Middle frontal gyrus (tissue), 1 donor: ENCODE data around the gene SMURF2.
A peak's percentile ranks its signal among the peaks of the same experiment; 100 is the strongest.

Source experiments
- DNase-seq: peaks from one replicate; pipeline ENCODE4 v3.0.0-alpha.2; 2015; ENCODE audit warnings: low spot score; ENCODE audit errors: extremely low spot score

The SMURF2 gene

DNA sequence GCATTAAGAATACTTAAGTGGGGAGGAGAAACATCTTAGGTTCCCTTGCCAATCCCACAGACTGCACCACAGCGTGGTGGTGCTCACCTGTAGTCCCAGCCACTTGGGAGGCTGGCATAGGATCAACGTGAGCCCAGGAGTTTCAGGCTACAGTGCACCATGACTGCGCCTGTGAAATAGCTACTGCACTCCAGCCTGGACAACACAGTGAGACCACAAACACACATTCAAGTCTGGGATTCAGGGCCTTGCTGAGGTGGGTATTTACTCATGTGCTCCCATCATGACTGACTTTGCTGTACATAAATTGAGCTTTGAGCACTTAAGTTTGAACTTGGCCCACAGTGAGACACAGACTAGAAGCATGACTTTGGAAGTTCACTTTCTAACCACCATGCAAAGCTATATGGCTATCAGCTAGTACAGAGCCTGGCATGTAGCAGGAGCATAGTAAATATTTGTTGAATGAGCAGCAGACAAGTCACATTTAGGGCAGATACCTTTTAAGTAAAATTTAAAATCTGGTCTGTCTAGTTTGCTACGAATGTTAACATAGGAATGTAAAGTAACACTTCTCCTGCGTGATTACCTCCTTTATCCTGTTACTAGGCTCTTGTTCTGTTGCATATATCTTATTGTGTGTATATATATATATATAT, 121.9 kb downstream of the SMURF2 start:
- DNase-seq, result no peak

DNA sequence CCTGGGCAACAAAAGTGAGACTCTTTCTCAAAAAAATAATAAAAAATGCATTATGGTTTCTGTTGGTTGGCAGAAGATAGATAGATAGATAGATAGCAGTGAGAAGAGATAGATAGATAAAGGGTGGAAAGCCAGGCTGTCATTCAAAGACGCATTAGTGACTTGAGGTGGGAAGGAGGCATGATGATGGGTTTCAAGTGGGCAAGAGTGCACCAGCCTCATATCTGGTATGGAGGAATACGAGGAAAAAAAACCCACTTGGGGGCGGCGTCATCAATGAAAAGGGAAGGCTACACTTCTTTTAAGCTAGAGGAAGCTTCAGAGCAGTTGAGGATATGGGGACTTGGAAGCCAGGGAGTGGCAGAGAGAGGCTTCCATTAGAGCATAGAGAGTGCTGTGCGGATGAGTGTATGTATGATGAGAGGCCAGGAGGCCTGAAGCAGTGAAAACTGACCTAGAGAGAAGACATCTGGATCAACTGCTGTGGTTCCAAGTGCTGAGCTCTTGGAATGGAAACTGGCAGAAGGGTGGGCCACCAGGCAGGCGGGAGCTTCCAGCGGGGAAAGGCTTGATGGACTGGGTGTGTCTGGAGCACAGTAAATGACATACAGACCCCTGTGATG, 123.5 kb downstream of the SMURF2 start:
- DNase-seq, result no peak

DNA sequence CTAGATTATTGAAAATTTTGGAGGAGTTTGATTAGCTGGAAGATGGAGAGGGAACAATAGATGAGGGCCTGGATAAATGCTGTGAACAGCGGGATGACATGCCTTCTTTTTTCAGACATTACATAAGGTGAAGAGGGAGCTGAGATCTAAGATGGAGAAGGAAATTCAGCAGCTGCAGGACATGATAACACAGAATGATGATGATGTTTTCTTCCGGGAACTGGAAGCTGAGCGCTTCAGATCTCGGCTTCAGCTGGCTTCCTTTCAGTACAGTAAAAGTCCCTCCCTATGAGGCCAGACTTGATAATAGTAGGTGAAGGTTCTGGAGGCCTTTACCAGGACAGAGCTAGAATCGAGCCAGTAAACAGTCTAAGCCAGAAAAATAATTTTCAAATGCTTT, 124.6 kb downstream of the SMURF2 start:
- no peak for DNase-seq

DNA sequence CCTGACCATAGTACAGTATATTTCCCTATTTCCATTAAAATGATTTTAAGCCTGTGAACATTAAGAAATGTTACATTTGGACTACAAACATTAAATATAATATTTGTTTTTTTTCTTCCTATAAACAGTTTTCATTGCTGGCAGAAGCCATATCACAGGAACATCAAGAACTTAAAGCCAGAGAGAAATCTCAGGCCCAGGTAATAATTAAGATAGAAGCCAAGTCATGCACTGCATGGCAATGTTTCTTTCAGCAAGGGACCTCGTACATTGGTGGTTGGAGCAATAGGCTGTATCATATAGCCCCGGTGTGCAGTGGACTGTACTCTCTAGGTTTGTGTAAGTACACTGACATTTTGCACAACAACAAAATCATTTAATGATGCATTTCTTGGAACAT, 125.2 kb downstream of the SMURF2 start:
- DNase-seq, result no peak

DNA sequence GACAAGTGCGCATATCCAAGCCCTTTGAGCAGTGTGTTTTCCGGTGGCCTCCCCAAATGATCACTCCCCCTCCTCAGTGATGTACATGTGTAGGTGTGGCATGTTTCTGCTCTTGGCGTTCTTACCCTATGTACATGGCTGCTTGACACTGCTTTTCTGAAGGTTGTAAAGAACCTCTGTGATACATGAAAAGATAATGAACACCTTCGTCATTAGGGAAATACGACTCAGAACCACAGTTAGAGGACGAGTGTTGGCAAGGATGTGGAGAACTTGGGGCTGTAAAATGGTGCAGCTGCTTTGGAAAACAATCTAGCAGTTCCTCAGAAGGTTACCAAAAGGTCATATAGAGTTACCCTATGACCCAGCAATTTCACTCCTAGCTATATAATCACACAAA, 126.8 kb downstream of the SMURF2 start:
- DNase-seq, result no peak

DNA sequence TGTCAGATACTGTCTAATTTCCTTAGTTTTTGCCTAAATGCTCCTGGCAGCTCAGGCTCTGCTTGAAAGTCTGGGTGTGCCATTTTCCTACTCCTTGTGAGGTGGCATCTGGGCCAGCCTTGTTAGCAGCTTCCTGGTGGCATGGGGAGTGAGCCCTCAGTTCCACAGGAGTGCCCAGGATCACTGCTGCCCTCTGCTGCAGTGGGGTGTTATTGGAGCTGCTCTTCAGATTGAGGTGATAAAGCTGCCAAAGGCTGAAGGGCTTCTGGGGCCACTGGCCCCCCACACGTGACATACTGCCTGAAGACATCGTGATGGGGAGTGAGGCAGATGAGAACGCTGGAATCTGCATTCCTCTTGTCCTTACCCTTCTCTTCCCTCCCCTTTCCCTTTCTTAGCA, 127.9 kb downstream of the SMURF2 start:
- DNase-seq, result no peak

DNA sequence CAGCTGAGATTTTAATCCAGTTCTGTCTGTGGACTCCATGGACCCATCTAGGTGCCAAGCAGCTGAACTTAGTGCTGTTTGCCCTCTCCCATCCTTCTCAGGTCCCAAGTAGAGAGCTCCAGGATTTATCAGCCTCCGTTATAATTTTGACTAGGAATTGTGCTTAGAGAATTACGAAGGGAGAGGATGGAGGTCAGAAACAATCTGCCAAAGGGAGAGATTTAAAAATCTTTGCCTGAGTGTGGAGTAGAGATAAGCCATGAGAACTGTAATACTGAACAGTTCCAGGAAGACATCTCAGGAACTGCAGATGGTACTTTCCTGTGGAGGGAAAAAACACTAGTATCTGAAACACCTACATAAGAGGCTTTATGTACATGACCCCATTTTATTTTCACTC, 128.3 kb downstream of the SMURF2 start:
- no peak for DNase-seq

DNA sequence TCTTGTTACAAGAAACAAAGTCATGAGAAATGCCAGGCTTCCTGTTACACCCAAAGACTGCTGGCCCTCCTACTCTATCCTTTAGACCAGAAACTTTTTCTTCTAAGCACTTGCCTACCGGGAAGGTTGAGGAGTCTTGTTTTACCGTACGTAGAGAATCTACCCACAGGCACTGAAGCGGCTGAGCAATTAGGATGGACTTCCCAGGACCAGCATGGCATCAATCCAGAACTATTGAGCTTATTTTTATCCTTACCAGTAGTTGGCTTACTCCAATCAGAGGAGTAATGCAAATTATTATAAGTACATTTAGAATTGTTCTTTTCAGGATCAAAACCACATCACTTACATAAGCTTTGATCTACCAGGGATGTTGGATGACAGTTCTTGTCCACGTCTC, 129.7 kb downstream of the SMURF2 start:
- DNase-seq, result no peak

DNA sequence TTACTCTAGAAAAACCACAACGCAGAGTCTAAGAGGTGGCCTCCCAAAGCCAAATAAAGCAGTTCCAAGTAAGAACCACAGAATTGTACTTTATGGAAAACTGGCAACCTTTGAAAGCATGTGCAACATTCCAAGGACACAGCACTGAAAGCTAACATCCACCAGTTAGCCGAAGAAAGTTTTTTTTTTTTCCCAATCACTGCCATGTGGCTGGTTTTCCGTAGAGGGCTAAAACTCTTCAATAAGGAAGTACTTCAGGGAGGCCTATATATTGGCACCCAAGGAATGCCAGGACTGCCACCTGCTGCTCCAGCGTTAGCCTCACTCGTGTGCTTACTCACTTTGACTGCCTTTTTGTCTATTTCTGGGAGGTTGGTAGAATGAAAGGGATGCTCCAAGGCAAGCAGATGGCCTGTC, 130.1 kb downstream of the SMURF2 start:
- no peak for DNase-seq

DNA sequence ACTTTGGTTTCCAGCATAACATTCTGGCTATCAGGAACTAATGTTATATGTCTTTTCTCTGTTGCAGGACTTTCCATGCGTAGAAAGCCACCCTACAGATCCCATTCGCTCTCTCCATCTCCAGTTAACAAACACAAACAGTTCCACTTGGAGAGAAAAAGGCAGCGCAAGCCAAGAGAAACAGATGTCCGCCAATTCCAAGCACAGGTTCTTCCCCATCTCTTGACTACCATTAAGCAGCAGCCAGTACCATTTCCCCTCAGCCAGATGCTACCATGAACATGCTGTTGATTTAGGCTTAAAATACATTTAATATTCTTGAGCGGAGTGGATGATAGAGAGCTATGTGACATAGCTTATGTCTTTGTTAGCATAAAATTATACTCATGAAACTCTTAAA, 132.9 kb downstream of the SMURF2 start:
- no peak for DNase-seq

DNA sequence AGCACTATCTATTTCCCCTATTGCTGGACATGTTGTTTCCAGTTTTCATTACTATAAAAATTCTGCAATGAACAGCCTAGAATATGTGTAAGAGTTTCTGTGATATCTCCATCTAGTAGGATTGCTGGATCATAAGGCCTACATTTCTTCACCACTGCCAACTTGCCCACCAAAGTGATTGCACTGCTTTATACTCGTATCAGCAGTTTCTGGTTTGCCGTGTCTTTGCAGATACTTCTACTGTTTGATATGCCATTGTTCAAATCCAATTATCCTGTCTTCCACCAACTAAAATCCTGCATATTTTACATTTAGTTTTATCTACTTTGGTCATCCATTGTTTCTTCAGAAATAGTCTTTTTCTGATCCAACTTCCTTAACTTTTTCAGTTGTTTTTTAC, 134.2 kb downstream of the SMURF2 start:
- no peak for DNase-seq

DNA sequence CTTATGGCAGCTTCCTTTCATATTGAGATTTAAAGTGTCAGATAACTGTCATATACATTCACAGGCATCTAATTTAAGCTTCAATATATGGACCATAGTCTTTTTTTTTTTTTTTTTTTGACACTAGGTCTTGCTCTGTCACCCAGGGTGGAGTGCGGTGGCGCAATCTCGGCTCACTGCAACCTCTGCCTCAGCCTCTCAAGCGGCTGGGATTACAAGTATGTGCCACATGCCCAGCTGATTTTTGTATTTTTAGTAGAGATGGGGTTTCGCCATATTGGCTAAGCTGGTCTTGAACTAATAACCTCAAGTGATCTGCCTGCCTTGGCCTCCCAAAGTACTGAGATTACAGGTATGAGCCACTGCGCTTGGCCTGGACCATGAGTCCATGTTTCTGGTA, 141.7 kb downstream of the SMURF2 start:
- no peak for DNase-seq

DNA sequence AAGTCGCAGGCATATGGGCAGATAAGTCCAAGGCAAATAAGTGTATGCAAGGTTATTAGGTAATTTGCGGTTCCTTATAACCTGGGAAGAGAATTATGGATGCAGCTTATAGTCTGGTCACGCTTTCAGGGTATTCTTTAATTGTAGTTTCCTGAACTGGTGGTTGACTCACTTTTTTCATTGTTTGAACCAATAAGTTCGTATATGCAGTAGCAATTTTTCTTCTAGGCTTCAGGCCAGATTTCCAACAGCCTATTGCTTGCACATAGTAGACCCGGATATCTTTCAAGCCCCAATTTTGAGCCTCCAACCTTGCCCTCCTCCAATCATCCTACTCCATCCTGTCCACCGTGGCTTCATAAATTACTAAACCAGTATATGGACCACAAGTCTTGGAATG, 142.5 kb downstream of the SMURF2 start:
- no peak for DNase-seq

DNA sequence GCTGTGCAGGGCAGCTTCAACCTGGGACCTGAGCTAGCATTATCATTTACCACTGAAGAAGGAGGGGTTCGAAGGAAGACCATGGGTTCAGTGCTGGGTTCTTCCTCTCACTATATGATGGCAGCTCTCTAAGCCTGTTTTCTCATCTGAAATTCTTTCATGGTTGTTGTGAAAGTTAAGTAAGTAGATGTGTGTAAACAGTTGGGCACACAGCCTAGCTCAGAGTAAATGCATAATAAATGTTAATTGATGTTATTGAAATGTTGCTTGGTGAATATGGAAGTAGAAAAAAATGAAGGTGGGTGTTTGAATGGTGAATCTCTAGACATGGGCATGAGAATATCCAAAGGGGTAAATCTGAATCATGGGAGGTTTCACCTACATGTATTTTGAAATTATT, 146.3 kb downstream of the SMURF2 start:
- DNase-seq, result no peak

DNA sequence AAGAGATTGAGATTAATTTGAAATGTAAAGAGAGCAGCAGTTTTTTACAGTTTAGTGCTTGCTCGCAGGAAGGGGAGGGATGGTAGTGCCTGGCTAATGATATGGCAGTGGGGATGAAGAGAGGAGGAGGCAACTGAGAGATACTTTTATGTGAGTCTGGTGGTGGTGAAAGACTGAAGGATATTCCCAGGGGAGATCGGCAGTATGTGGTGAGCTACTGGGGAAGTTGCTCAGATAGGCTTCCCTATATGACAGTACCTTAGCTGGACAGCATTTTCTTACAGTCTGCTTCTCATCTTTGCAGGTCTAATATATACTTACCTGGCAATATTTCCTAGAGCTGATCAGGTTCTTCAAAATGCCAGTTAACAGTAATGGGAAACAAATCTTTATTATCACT, 146.7 kb downstream of the SMURF2 start:
- DNase-seq, result no peak

DNA sequence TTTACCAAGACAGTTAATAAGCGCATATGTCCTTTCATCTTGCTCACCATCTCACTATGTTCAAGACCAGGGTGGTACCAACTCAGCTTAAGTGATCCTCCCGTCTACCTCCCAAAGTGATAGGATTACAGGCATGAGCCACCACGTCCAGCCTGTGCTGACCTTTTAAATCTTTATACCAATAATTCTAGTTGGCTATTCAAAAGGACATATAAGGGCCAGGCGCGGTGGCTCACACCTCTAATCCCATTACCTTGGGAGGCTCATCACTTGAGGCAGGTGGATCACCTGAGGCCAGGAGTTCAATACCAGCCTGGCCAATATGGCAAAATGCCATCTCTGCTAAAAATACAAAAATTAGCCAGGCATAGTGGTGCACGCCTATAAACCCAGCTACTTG, 152.9 kb downstream of the SMURF2 start:
- DNase-seq, result no peak

DNA sequence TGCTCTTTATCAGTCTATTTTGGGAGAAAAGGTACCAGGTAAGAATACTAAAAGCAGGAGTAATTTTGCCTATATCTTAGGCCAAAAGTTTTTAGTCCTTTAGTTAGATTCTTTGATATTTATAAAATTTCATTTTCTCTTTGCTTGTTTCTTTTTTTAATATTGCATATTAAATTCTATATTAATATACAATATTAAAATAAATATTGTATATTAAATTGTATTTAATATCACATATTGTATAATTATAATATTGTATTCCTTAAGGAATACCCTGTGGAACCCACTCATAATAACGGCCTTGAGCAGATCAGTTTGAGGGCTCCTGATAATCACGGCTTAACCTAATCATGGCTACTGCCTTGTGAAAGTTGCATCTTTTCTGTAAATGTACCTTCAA, 153.4 kb downstream of the SMURF2 start:
- DNase-seq, result no peak

DNA sequence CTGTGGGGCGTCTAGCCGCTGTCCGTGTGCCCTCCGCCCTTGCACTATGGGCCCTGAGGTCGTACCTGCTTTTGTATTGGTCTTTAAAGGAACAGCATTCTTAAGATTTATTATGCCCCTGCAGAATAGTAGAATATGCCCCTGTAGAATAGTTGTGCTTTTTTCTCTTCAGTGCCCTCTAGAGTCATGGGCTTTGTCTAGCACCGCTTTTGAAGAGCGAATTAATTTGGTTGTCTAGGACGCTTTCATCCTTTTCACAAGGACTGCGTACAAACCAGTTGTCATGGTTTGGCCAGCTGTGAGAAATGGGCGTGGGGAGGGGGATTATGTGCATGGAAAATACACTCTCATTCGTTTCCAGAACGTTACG, 154.7 kb downstream of the SMURF2 start:
- DNase-seq, result peak; percentile 52

DNA sequence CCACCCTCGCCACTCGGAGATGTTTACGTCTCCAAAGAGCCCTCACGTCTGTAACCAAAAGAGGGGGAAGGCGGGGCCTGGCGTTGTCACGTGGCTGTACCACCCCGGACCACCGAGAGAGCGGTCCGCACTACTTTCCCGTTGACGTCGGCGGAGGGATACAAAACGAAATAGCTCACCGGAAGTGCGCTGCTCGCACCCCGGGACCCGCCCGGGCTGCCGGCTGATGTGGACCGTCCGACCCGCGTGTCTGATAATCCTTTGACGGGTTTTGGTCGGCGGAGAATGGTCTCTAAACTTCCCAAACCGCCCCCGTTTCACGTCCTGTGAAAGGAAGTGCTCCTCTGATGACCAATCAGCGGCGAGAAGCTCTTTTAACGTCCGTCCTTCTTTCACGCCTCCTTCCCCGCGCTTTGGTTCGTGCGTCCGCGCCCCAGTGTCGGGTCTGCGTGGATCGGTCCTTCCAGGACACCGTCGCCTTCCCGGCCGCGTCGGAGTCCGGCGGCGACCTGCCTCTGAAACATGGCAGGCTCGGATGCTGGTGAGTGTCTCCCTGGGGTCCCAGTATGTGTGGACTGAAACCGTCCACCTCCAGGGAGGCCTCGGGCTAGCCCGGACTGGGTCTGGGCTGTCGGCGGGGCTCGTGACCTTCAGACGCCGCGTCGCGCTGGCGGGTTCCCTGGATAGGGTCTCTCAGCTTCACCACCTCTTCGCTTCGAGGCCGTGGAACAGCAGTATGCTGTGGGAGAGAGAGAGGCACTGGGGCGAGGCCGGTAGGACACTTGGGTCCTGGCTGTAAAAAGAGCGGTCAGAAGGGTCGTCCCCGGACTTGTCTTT, 155.3 kb downstream of the SMURF2 start, which contains the start of gene CEP95:
Gene CEP95, plus strand, starts transcription at position 402 of the 837 bp plus-strand sequence. Its CDS starts 121 bp downstream, at position 523.
- DNase-seq, result peak; percentile 83

DNA sequence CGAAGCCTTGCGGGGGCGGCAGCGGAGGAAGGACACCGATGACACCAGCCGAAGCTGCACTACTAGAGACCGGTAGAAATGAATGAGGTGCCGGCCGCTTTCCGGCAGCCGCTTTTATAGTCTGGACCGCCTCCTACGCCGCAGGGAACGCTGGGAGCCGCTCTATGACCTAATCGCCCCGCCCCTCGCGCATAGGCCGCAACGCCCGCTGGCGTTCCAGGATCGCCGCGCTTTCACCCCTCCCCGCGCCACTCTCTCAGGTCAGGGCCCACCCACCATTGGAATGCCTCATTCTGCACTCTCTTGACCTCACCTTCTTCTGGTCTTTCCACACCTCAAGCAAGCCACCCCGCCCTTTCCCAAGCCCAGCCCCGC, 155.9 kb downstream of the SMURF2 start, which contains the start of gene DDX5:
Gene DDX5, minus strand, starts transcription at position 89 of the 375 bp plus-strand sequence. CDS start 170 bp downstream, outside the sequence.
- DNase-seq, result peak; percentile 89

DNA sequence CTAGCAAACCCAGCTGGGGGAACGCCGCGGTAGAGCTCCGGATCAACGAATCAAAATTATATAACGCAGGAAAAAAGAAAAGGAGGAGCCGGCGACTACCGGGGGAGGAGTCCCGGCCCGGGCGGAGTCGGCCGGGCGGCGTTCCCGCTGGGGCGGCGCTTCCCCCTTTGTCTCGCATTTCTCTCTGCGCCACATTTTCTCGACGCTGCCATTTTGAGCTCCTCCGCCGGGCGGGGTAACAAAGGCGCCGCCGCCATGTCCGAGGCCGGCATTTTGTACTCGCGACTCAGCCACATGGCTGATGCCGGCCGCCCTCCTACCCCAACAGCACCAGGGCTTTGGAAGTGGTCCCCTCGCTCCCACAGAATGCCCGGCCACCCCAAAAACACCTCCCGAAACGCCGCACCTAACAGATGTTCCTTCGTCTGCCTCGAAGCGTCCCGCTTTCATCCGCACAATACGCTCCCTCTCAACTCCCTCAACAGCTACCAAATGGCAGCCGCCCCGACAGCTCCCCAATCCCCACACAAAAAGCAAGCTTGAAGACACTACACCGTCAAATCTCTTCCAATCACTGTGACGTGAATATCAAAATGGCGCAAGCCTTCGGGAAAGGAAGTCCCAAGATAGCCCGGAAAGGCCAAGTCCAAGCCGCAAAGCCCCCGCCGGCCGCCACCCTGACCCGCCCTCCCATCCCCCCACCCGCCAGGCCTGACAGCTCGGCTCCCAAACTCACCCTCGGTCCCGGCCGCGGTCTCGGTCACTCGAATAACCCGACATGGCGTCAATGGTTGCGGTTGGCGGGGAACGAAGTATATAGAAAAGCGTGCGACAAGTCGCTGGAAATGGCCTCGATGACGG, 156.5 kb downstream of the SMURF2 start:
- peak; percentile 83 for DNase-seq
